WTC11 (cell line): Measurements from ENCODE around the gene AXL.

Source experiments
- CBFB ChIP-seq: sonication (generic); formaldehyde crosslinking; IDR thresholded peaks from 2 replicates; pipeline ENCODE4 v1.8.1; 2022; ENCODE audit warnings: mild to moderate bottlenecking, low read depth, missing genetic modification reagents
- CREB1 ChIP-seq: sonication (generic); formaldehyde crosslinking; IDR thresholded peaks from 2 replicates; pipeline ENCODE4 v1.8.0; 2023; ENCODE audit warnings: mild to moderate bottlenecking, missing genetic modification reagents
- CTCF ChIP-seq: fragments of 200-600 bp; IDR thresholded peaks from 2 replicates; pipeline ENCODE4 v1.8.0; 2022; ENCODE audit warnings: antibody characterized with exemption
- ERG ChIP-seq: fragments of 250-450 bp; sonication (Bioruptor Pico); IDR thresholded peaks from 2 replicates; pipeline ENCODE4 v1.8.0; 2021; ENCODE audit warnings: mild to moderate bottlenecking
- HMGXB4 ChIP-seq: sonication (generic); formaldehyde crosslinking; IDR thresholded peaks from 2 replicates; pipeline ENCODE4 v1.8.1; 2023; ENCODE audit warnings: mild to moderate bottlenecking, moderate library complexity, missing genetic modification reagents
- TCF7 ChIP-seq: sonication (generic); formaldehyde crosslinking; IDR thresholded peaks from 2 replicates; pipeline ENCODE4 v1.8.0; 2022; ENCODE audit warnings: mild to moderate bottlenecking, low read depth, missing genetic modification reagents, moderate library complexity
- USF2 ChIP-seq: sonication (generic); formaldehyde crosslinking; IDR thresholded peaks from 2 replicates; pipeline ENCODE4 v1.8.1; 2023; ENCODE audit warnings: mild to moderate bottlenecking, missing genetic modification reagents, moderate library complexity

GRCh38 chr19:41198559-41198958 is 20.5 kb upstream of the AXL start:
- TF ChIP-seq CBFB (CRISPR knock-in tag), result no peak
- TF ChIP-seq USF2, result no peak
- no peak for TF ChIP-seq ERG (CRISPR knock-in tag)
- no peak for TF ChIP-seq TCF7
- no peak for TF ChIP-seq CREB1 (CRISPR knock-in tag)
- no peak for TF ChIP-seq HMGXB4 (CRISPR knock-in tag)
- TF ChIP-seq CTCF, result no peak
